HG03439 (cell line): ENCODE measurements around the gene LYPD3.
"Not testable (repeated sequence)": the region's sequence is repeated elsewhere in the genome, so short reads cannot be mapped to it uniquely, and the experiment has no call there.

Experiments used
- ATAC-seq: cut with Tn5 transposase; IDR thresholded peaks from one replicate; pipeline ENCODE4 v1.9.1; 2021; ENCODE audit warnings: mild to moderate bottlenecking, moderate library complexity; ENCODE audit not compliant: unreplicated experiment

The LYPD3 gene

DNA sequence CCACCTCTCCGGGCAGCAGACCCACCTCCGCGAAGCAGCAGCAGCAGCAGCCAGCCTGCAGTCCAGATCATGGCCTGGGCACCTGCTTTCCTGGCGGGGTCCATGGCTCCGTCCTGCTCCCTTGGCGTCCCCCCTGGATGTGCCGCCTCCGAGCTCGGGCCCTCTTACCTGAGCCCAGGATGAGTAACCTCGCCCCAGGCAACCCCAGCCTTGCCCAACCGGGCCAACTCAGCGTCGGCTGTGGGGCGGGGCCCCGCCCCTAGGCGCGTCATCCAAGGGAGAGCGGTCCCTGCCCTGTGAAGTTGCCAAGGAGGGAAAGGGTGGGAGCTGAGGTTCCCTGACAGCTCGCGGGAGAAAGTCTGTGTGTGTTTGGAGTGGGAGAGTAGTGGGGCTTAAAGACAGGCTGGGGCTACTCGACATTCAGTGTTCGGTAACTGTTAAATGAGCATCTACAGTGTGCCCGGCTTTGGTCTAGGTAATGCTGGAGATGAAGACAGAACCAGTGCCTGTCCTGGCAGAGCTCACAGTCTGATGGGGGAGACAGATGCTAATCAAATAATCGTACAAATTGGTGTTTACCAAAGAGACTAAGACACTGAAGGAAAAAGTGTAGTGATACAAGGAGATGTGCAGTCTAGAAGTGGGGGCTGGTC is at the start of gene LYPD3:
TSS of gene LYPD3 (minus strand) at position 141 of the 653 bp plus-strand sequence. CDS start at position 104, 37 bp downstream.
- ATAC-seq: no peak

DNA sequence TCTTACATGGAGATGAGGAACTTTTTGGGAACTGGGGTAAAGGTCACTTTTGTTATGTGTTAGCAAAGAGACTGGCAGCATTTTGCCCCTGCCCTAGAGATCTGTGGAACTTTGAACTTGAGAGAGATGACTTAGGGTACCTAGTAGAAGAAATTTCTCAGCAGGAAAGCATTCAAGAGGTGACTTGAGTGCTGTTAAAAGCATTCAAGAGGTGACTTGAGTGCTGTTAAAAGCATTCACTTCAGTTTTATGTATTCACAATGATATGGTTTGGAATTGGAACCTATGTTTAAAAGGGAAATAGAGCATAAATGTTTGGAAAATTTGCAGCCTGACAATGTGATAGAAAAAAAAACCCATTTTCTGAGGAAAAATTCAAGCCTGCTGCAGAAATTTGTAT is 47.0 kb upstream of the LYPD3 start:
- ATAC-seq: not testable (repeated sequence)

DNA sequence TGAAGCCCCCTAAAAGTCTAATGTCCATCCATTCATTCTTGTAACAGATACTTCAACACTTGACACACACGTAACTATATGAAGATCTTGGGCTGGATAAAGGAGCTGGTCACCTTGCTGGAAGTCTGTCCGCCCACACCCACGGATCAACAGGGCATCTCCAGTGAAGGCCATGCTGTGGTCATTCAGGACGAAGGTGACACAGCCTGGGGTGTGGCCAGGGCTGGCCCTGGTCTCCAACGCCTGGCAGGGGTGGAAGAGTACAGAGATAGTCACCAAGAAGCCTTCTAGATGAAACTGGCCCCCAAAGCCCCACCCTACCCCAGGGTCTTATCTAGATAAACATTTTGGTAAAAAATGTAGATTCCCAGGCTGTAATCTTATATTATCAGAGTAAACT is 45.9 kb upstream of the LYPD3 start:
- no peak for ATAC-seq

DNA sequence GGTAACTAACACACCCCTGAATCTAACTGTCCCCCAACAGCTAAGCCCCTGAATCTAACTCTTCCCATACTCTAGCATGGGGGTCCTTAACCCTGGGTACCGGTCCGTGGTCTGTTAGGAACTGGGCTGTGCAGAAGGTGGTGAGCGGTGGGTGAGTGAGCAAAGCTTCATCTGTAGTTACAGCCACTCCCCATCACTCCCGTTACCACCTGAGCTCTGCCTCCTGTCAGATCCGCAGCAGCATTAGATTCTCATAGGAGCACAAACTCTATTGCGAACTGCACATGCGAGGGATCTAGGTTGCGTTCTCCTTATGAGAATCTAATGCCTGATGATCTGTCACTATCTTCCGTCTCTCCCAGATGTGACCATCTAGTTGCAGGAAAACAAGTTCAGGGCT is 45.3 kb upstream of the LYPD3 start:
- no peak for ATAC-seq

DNA sequence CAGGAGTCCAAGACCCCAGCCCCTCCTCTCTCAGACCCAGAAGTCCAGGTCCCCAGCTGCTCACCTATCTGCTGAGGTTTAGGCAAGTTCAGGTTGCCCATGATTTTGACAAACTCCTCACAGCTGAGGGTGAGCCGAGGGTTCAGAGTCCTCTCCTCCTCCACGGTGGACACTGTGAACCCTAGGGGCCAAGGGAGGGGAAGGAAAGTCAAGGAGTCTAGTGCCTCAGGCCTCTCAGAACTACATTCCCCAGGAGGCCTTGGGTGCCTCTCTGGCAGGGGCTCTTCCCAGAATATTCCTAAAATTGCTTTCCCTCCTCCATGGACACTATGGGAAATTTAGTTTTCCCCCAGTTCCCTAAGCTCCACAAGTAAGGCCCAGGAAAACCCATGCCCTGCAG is 42.5 kb upstream of the LYPD3 start:
- ATAC-seq: no peak

DNA sequence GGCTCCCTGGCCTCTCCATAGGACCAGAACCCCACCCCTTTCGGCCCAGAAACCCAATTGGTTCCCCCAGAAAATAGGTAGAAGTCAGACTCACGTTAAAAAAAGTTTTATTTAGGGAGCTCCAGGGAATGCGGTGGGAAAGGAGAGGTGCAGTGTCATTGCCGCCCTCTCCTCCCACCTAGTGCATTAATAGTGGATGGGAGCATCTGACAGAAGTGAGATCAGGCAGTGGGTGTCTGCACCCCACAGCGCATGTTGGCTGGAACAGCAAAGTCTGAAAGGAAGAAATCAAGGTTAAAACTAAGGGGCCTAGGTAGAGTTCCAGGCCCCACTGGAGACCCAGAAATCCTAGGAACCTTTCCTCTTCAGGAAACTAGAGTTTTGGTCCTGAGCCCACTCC is 41.2 kb upstream of the LYPD3 start:
- ATAC-seq: no peak

DNA sequence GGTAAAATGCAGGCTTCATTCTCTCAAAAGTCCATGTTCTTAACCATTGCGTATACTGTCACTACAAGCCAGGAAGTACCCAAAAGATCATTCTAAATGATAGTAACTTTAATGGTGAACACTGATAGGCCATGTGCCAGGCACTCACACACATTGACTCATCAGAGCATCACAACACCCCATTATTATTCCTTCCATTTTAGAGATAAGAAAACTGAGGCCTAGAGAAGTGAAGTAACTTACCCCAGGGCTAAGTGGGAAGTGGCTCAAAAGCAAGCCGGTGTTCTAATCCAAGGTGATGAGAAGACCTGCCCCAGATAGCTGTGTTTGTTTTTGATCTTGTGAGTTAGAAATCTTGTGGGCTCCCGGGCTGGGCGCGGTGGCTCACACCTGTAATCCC is 40.5 kb upstream of the LYPD3 start:
- ATAC-seq: no peak

DNA sequence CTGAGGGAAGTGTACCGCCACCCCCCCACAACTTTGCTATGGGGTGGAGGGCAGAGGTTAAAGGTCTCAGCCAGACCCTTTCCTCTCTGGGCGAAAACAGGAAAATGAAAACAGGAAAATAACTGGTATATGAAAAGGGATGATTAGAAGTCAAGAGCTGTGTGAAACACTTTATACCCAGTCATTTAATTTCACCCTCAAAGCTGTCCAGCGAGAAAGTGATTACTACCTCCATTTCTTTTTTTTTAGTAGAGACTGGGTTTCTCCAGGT is 39.7 kb upstream of the LYPD3 start:
- ATAC-seq: no peak

DNA sequence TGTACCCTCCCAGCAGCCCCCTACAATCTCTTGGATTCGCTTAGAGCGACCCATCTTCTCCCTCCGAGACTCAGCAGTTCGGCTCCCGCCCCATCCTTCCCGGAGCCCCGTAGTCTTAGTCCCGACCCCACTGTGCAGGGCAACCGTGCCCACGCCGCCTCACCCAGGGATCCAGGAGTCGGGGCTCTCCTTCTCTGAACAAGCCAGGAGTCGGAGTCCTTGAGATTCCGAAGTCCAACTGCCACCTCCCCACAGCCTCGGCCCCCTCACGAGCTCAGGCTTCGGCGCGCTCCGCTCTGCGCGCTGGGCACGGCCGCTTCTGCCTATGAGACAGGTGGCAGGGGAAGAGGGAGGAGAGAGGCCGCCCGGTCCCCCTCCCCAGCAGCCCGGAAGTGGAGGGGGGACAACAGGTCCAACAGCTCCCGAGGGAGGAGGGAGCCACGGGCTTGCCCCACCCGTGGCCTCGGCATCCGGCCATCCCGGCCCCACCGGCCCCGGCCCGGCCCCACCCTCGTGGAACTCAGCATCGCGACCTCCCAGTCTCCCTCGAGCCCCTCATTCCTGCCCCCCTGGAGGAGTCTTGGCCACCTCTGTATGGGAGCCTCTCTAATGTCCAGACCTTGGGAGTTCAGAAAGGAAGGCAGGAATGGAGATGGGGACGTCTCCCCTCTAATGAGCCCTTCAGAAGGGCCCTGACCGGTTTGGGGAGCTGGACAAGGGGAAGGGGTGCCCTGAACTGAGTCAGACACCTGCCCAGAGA is 39.2 kb upstream of the LYPD3 start, which contains the start of gene PHLDB3:
TSS of gene PHLDB3 (minus strand) at position 321 of the 760 bp plus-strand sequence. CDS start 628 bp downstream, outside the sequence.
- peak; percentile 14 for ATAC-seq

DNA sequence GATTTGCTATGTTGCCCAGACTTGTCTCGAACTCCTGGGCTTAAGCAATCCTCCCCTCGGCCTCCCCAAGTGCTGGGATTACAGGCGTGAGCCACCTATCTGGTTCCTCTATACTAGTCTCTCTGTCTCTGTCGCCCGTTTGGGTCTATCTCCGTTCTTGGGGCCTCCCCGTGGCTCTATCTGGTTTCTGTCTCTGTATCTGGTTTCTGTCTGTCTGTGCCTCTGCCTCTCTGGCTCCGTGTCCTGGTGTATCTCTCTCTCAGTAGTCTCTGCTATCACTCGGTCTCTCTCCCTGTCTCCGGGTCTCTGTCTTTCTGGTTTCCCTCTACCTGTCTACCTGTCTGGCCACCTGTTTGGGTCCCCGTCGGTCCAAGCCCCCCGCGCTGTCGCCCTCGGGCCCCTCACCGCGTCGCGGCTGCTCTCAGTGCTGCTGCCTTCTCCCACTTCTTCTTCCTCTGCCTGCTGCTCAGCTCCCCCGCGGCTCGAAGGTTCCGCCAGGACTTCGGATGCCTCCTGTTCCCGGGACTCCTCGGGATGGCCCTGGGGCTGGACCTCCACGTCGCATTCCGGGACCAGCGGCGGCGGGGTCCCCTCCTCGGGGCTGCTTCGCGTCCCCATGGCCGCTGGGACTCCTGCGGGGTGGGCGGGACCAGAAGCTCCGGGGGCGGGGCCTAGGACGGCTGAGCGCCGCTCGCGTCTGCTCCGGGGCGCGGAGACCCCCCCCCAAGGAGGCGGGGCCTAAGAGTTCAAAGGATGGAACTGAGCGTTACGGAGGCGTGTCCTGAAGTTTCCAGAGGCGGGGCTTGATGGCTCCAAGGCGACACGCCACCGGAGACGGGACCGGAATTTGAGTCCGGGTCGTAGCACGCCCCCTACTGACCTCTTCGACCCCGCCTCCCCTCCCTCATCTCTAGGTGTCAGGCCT is 38.4 kb upstream of the LYPD3 start:
- peak; percentile 90 for ATAC-seq

DNA sequence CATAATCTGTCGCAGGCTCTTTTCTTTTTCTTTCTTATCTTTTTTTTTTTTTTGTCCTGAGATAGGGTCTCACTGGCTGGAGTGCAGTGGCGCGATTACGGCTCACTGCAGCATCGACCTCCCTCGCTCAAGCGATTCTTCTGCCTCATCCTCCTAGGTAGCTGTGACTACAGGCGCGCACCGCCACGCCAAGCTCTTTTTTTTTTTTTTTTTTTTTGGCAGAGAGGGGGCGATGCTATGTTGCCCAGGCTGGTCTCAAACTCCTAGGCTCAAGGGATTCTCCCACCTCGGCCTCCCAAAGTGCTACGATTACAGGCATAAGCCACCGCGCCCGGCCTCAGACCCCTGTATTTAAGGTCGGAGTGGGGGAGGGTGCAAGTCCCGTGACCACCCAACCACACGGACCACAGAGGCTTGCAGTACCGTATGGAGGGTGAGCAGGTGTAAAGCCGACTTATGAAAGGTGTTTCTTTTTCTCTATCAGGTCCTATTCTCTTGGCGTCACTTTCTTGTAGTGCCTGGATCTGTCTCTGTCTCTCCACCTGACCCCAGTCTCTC is 37.1 kb upstream of the LYPD3 start:
- no peak for ATAC-seq

DNA sequence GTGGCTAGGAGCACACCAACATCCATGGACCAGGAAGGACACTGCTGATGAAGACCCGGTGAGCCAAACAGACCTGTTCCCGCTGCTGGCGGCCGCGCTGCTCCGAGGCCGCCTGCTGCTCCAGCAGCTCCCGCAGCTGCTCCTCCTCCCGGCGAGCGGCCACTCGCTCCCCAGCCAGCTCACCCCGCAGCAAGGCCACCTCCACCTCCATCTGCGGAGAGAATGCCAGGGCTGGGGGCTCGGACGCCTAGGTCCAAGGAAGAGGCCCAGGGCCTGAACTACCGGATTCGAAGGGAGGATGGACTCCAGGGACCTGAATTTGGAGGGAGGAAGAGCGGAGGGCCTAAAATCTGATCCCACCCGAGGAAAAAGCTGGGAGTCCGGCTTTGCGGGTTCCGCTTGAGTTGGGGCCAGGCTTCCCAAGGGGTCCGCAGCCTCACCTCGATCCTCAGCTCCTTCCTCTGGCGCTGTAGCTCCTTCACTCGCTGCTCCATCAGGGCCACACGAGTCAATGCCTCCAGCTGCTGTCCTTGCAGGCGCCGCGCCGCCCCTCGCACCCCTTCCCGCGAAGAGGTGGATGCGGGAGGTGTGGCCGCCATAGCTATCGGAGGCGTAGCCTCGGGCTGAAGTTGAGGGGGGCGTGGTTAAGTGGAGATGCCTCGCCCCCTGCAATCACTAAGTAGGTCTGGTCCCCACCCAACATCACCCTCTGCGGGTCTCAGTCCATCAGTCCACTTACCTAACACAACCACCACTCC is 36.4 kb upstream of the LYPD3 start:
- ATAC-seq: no peak

DNA sequence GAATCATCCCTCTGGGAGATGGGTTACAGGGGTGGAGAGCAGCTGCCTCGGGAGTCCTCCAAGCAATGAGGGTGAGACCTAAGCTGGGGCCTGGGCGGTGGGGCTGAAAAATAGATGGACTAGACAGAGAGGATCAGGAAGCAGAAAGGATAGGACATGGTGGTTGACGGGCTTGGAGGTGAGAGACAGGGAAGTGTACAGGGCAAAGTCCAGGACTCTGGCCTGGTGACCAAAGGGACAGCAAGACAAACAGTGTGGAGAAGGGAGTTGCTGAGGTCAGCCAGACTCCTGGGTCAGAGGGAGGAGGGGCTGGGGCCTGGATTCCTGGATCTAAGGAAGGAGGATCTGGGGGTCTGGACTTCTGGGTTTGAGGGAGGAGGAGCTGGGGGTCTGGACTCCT is 33.6 kb upstream of the LYPD3 start:
- ATAC-seq: no peak

DNA sequence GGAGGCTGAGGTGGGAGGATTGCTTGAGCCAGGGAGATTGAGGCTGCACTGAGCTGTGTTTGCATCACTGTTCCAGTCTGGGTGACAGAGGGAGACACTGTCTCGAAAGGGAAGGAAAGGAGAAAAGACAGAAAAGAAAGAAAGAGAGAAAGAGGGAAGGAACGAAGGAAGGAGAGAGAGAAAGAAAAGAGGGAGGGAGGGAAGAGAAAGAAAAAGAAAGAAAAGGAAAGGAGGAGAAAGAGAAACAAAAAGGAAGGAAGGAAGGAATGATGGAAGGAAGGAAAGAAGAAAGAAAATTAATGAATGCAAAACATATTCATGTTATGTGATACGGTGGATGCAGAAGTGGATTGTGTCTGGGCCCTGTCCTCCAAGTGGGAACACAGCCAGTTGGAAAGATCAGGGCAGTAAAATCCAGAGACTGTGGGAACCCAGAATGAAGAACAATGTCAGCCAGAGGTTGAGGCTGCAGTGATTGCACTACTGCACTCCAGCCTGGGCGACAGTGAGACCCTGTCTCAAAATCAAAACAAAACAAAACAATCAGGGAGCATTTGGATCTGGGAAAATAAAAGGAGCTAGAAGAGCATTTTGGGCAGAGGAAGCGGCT is 32.9 kb upstream of the LYPD3 start:
- no peak for ATAC-seq

DNA sequence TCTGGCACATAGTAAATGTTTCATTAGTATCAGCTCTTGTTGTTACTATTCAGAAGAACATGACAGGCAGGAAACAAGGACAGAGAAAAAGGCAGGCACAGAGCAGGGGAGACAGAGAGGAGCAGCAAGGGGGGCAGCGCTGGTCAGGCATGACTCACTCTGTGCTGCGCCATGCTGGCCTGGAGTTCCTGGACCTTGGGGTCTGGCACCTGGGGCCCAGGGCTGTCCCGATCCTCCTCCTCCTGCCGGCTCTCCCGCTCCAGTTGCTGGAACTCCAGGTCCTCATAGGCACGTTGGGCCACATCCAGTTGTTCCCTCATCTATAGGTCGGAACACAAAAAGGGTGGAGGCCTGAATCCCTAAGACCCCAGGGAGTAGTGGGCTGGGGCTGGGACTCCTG is 31.6 kb upstream of the LYPD3 start:
- ATAC-seq: no peak

DNA sequence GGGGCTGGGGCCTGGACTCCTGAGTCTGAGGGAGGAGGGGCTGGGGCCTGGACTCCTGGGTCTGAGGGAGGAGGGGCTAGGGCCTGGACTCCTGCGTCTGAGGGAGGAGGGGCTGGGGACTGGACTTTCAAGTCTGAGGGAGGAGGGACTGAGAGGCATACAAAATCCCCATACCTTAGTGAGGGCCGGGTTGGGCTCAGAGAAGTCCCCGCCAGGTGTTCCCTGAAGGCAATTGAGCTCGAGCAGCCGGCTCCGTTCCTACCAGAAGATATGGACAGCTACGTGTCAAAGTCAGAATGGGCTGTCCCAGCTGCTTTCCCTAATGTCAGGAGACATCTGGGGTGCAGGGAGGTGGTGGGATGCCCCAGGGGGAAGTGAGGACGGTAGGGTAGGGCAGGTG is 29.7 kb upstream of the LYPD3 start:
- ATAC-seq: no peak

DNA sequence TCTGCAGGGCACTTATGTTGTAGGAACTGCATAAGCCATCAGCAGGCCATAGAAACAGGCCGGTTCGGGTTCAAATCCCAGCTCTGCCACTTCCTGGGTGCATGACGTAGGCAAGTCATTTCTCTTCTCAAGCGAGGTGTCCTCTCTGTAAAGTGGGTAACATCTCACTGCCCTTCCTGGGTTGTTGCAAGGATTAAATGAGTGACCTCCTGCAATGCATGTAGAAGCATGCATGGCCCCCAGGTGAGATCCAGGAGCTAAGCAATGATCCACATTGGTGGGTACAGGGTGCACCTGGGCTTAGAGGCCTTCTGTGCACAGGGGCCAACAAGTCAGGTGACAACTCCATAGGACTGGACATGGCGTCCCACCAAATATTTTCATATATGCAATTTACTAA is 25.4 kb upstream of the LYPD3 start:
- ATAC-seq: no peak

DNA sequence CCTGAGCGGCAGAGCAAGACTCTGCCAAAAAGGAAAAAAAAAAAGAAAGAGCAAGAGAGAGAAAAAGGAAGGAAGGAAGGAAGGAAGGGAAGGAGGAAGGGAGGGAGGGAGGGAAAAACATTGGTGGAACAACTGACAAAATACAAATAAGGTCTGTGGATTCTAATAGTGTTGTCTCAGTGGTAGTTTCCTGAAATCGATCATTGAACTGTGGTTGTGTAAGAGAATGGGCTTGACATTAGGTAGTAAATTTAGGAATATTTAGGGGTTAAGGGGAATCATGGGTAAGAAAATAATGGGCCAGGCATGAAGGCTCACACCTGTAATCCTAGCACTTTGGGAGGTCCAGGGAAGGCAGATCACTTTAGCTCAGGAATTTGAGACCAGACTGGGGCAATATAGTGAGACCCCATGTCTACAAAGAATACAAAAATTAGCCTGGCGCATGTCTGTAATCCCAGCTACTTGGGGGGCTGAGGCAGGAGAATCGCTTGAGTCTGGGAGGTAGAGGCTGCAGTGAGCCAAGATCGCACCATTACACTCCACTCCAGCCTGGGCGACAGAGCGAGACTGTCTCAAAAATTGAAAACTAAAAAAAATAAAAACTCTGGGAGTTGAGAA is 24.7 kb upstream of the LYPD3 start:
- ATAC-seq: no peak

DNA sequence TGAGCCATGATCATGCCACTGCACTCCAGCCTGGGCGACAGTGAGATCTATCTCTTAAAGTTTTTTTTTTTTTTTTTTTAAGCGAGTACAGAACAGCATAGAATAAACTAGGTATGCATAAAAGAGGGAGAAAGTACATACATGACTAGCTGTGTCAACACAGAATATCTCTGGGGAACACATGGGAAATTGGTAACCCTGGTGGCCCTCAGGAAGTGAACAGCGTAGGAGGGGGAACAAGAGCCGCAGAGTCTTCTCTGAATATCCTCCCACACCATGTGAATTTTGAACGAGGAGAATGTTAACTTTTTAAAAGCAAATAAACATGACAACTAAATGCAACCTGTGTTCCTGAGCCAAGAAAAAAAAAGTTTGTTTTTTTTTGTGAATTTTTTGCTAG is 23.9 kb upstream of the LYPD3 start:
- no peak for ATAC-seq

DNA sequence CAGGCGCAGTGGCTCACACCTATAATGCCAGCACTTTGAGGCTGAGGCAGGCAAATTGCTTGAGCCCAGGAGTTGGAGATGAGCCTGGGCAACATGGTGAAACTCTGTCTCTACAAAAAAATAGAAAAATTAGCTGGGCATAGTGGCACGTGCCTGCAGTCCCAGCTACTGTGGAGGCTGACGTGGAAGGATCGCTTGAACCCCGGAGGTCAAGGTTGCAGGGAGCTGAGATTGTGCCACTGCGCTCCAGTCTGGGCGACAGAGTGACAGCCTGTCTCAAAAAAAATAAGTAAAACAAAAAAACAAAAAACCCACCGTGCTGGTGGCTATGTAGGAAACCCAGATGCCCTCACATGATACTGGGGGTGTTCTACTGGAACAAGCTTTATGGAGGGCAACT is 22.8 kb upstream of the LYPD3 start:
- no peak for ATAC-seq
